Measurements from ENCODE around the gene NRN1. TPM values are rescaled to one million over a fixed set of nuclear protein-coding genes. Genes with fewer than 3 reads are reported as not detected.

Gene NRN1
- total RNA-seq, 2 experiments from 2014 or later = 1.00 to 1.3 TPM

GRCh38 chr6:5999688-6000608 is 6.8 kb downstream of the NRN1 start:
- POLR2A ChIA-PET = no interaction called here
- Mint-ChIP-seq H3K4me1 (ENCODE audit: low read depth) (peaks cover 60% of the 10 kb centered on the region), H3K27me3 (peaks cover 86% of the 10 kb centered on the region), H3K27ac (peak overlapping the region; percentile 10), H3K4me3 (peak overlapping the region; percentile 11), H3K9me3 (peaks cover 5% of the 10 kb centered on the region), H3K36me3 (peaks cover 20% of the 10 kb centered on the region)
- CTCF ChIA-PET = interaction anchor here (1.3 kb wide), 1 partner anchor 529 kb away, joined by 3 read pairs; no protein-coding TSS in a partner anchor
- intact Hi-C loops (cut with micrococcal nuclease) = loop anchor here (5.0 to 10.0 kb wide), 3 partner anchors 128 to 515 kb away; no protein-coding TSS in a partner anchor
- no peak for DNase-seq

- peaks cover 5% of the 10 kb centered on the region for H3K9me3 Mint-ChIP-seq
- peak; percentile 25 for DNase-seq
- peaks cover 58% of the 10 kb centered on the region for H3K4me1 Mint-ChIP-seq (ENCODE audit: low read depth)
- intact Hi-C loops (cut with micrococcal nuclease) = loop anchor here (5.0 kb wide), 1 partner anchor 127 kb away; no protein-coding TSS in a partner anchor
- POLR2A ChIA-PET = no interaction called here
- H3K27ac Mint-ChIP-seq = peak overlapping the region; percentile 10
- H3K27me3 Mint-ChIP-seq = peaks cover 86% of the 10 kb centered on the region
- peaks cover 14% of the 10 kb centered on the region for H3K36me3 Mint-ChIP-seq
- CTCF ChIA-PET = interaction anchor here (1.8 kb wide), 1 partner anchor 9 kb away, joined by 4 read pairs; no protein-coding TSS in a partner anchor
- H3K4me3 Mint-ChIP-seq = peak overlapping the region; percentile 11
Measured at GRCh38 chr6:5998711-5999687, 7.7 kb downstream of the NRN1 start.

GRCh38 chr6:5998236-5998635 is 8.5 kb downstream of the NRN1 start:
- intact Hi-C loops (cut with micrococcal nuclease) = loop anchor here (5.0 kb wide), 1 partner anchor 126 kb away; no protein-coding TSS in a partner anchor
- Mint-ChIP-seq H3K27me3 (peaks cover 89% of the 10 kb centered on the region), H3K27ac (no peak overlapping the region), H3K4me3 (no peak overlapping the region), H3K4me1 (ENCODE audit: low read depth) (peaks cover 54% of the 10 kb centered on the region), H3K9me3 (peaks cover 5% of the 10 kb centered on the region), H3K36me3 (peaks cover 14% of the 10 kb centered on the region)
- DNase-seq = no peak
- ChIA-PET CTCF (interaction anchor here (1.8 kb wide), 1 partner anchor 10 kb away, joined by 4 read pairs; no protein-coding TSS in a partner anchor), POLR2A (no interaction called here)

GRCh38 chr6:5997420-5997987 is 9.2 kb downstream of the NRN1 start:
- ChIA-PET POLR2A (no interaction called here), CTCF (interaction anchor here (1.8 kb wide), 1 partner anchor 11 kb away, joined by 4 read pairs; no protein-coding TSS in a partner anchor)
- Mint-ChIP-seq H3K27me3 (peaks cover 87% of the 10 kb centered on the region), H3K9me3 (peaks cover 5% of the 10 kb centered on the region), H3K36me3 (peaks cover 11% of the 10 kb centered on the region), H3K4me1 (ENCODE audit: low read depth) (peaks cover 47% of the 10 kb centered on the region), H3K27ac (no peak overlapping the region), H3K4me3 (peak overlapping the region; percentile 75)
- DNase-seq = no peak
- intact Hi-C loops (cut with micrococcal nuclease) = loop anchor here (5.0 kb wide), 1 partner anchor 125 kb away; no protein-coding TSS in a partner anchor

- intact Hi-C loops (cut with micrococcal nuclease) = loop anchor here (1.0 to 5.0 kb wide), 3 partner anchors 7 to 125 kb away; no protein-coding TSS in a partner anchor
- Mint-ChIP-seq H3K36me3 (peaks cover 11% of the 10 kb centered on the region), H3K27me3 (peaks cover 82% of the 10 kb centered on the region), H3K27ac (no peak overlapping the region), H3K4me1 (ENCODE audit: low read depth) (peaks cover 46% of the 10 kb centered on the region), H3K4me3 (peak overlapping the region; percentile 75), H3K9me3 (peaks cover 5% of the 10 kb centered on the region)
- CTCF ChIA-PET = interaction anchor here (1.8 kb wide), 1 partner anchor 11 kb away, joined by 4 read pairs; no protein-coding TSS in a partner anchor
- POLR2A ChIA-PET = no interaction called here
- DNase-seq = peak; percentile 29
Measured at GRCh38 chr6:5996714-5997419, 9.9 kb downstream of the NRN1 start.

GRCh38 chr6:5995949-5996713 is 10.6 kb downstream of the NRN1 start:
- peaks cover 5% of the 10 kb centered on the region for H3K9me3 Mint-ChIP-seq
- intact Hi-C loops (cut with micrococcal nuclease) = loop anchor here (1.0 to 5.0 kb wide), 3 partner anchors 8 to 124 kb away; no protein-coding TSS in a partner anchor
- peak; percentile 31 for DNase-seq
- ChIA-PET CTCF (interaction anchor here (1.1 to 1.9 kb wide), 2 partner anchors 12 to 525 kb away, joined by 4 to 7 read pairs; no protein-coding TSS in a partner anchor), POLR2A (no interaction called here)
- H3K4me3 Mint-ChIP-seq = peak overlapping the region; percentile 75
- peaks cover 75% of the 10 kb centered on the region for H3K27me3 Mint-ChIP-seq
- peaks cover 41% of the 10 kb centered on the region for H3K4me1 Mint-ChIP-seq (ENCODE audit: low read depth)
- H3K27ac Mint-ChIP-seq = no peak overlapping the region
- H3K36me3 Mint-ChIP-seq = peaks cover 11% of the 10 kb centered on the region

- Mint-ChIP-seq H3K4me1 (ENCODE audit: low read depth) (peaks cover 41% of the 10 kb centered on the region), H3K9me3 (peaks cover 5% of the 10 kb centered on the region), H3K27ac (no peak overlapping the region), H3K27me3 (peaks cover 76% of the 10 kb centered on the region), H3K4me3 (peak overlapping the region; percentile 41), H3K36me3 (peaks cover 11% of the 10 kb centered on the region)
- DNase-seq = no peak
- ChIA-PET CTCF (interaction anchor here (1.1 to 1.9 kb wide), 3 partner anchors 9 to 525 kb away, joined by 4 to 7 read pairs (median 5); no protein-coding TSS in a partner anchor), POLR2A (no interaction called here)
- intact Hi-C loops (cut with micrococcal nuclease) = loop anchor here (5.0 kb wide), 1 partner anchor 123 kb away; no protein-coding TSS in a partner anchor
Measured at GRCh38 chr6:5995658-5995948, 11.1 kb downstream of the NRN1 start.

GRCh38 chr6:5994999-5995657 is 11.6 kb downstream of the NRN1 start:
- ChIA-PET POLR2A (interaction anchor here (1.2 kb wide), 1 partner anchor 12 kb away, joined by 5 read pairs; the partner anchor contains the start of gene NRN1), CTCF (interaction anchor here (1.1 to 1.9 kb wide), 3 partner anchors 9 to 524 kb away, joined by 4 to 7 read pairs (median 5); no protein-coding TSS in a partner anchor)
- intact Hi-C loops (cut with micrococcal nuclease) = loop anchor here (5.0 kb wide), 1 partner anchor 123 kb away; no protein-coding TSS in a partner anchor
- peaks cover 2% of the 10 kb centered on the region for H3K9me3 Mint-ChIP-seq
- no peak overlapping the region for H3K27ac Mint-ChIP-seq
- peaks cover 40% of the 10 kb centered on the region for H3K4me1 Mint-ChIP-seq (ENCODE audit: low read depth)
- H3K4me3 Mint-ChIP-seq = peak overlapping the region; percentile 41
- DNase-seq = no peak
- H3K36me3 Mint-ChIP-seq = peaks cover 8% of the 10 kb centered on the region
- H3K27me3 Mint-ChIP-seq = peaks cover 72% of the 10 kb centered on the region

GRCh38 chr6:5994234-5994998 is 12.3 kb downstream of the NRN1 start:
- ChIA-PET CTCF (interaction anchor here (0.6 to 1.9 kb wide), 3 partner anchors 8 to 563 kb away, joined by 3 to 7 read pairs (median 5); no protein-coding TSS in a partner anchor), POLR2A (interaction anchor here (1.2 kb wide), 1 partner anchor 13 kb away, joined by 5 read pairs; the partner anchor contains the start of gene NRN1)
- Mint-ChIP-seq H3K27ac (no peak overlapping the region), H3K27me3 (peaks cover 67% of the 10 kb centered on the region), H3K4me3 (no peak overlapping the region), H3K9me3 (no peaks in the 10 kb centered on the region), H3K4me1 (ENCODE audit: low read depth) (peaks cover 35% of the 10 kb centered on the region), H3K36me3 (peaks cover 5% of the 10 kb centered on the region)
- peak; percentile 31 for DNase-seq
- intact Hi-C loops (cut with micrococcal nuclease) = no loop called here
